ENCODE data around the gene SLC22A15.
A peak's percentile ranks its signal among the peaks of the same experiment; 100 is the strongest.

The SLC22A15 gene

GRCh38 chr1:115987623-115988022 is 11.3 kb downstream of the SLC22A15 start (continued):
- TF ChIP-seq ZNF76 (tag by site-specific recombination; IDR thresholded peaks at IDR 0.05; ENCODE audit: borderline replicate concordance, low read depth) (no peak), ZNF792 (tag by site-specific recombination; IDR thresholded peaks at IDR 0.05) (no peak), ZNF266 (tag by site-specific recombination; IDR thresholded peaks at IDR 0.05; ENCODE audit: low read depth) (no peak), OSR2 (tag by site-specific recombination; IDR thresholded peaks at IDR 0.05) (peak; percentile 23; the same call in 1 of the 2 replicates), SETDB1 (IDR thresholded peaks at IDR 0.05; ENCODE audit: insufficient read length, low read length) (no peak), ZNF366 (tag by site-specific recombination; conservative IDR thresholded peaks at IDR 0.05) (0 out of 2 replicates have a peak, but pooled peaks have one; percentile 15), ZBTB20 (tag by site-specific recombination; IDR thresholded peaks at IDR 0.05) (no peak), ZNF138 (tag by site-specific recombination; IDR thresholded peaks at IDR 0.05; ENCODE audit: borderline replicate concordance) (no peak)
- TF ChIP-seq, protein P1, sequence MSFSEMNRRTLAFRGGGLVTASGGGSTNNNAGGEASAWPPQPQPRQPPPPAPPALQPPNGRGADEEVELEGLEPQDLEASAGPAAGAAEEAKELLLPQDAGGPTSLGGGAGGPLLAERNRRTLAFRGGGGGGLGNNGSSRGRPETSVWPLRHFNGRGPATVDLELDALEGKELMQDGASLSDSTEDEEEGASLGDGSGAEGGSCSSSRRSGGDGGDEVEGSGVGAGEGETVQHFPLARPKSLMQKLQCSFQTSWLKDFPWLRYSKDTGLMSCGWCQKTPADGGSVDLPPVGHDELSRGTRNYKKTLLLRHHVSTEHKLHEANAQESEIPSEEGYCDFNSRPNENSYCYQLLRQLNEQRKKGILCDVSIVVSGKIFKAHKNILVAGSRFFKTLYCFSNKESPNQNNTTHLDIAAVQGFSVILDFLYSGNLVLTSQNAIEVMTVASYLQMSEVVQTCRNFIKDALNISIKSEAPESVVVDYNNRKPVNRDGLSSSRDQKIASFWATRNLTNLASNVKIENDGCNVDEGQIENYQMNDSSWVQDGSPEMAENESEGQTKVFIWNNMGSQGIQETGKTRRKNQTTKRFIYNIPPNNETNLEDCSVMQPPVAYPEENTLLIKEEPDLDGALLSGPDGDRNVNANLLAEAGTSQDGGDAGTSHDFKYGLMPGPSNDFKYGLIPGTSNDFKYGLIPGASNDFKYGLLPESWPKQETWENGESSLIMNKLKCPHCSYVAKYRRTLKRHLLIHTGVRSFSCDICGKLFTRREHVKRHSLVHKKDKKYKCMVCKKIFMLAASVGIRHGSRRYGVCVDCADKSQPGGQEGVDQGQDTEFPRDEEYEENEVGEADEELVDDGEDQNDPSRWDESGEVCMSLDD (tag by site-specific recombination; IDR thresholded peaks at IDR 0.05): no peak

DNA sequence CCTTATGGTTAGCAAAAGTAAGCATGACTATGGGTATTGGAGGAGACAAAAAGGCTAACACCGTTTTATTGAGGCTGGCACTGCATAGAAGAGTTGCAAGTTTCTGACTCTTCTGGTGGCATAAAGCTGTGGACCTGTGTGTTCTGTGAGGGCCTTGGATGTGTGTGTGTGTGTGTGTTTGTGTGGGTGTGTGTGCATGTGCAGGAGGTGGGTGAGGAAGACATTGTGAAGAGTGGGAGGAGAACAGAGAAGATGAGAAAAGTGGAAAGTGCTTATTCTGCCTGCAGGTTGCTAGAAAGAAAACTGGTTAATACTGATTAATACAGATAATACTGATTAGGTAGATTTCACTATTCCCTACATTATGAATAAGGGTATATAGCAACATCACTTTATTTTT is 12.6 kb downstream of the SLC22A15 start:
- no peaks in the 10 kb centered on the region for H3K9me3 ChIP-seq (ENCODE audit: control insufficient read depth, insufficient read depth, low read depth, low read length)
- no peak overlapping the region for H3K27ac ChIP-seq (ENCODE audit: extremely low read depth, low read depth, low read length)
- no peaks in the 10 kb centered on the region for H3K4me1 ChIP-seq (ENCODE audit: control insufficient read depth, insufficient read depth, low read length)
- CTCF ChIA-PET: interaction anchor here (1.0 to 4.5 kb wide), 2 partner anchors 8 to 185 kb away, joined by 3 to 38 read pairs; no protein-coding TSS in a partner anchor
- TF ChIP-seq YY1 (tag by site-specific recombination; IDR thresholded peaks at IDR 0.05): no peak
- TF ChIP-seq ZFHX2 (tag by site-specific recombination; conservative IDR thresholded peaks at IDR 0.05): peak; percentile 97
- TF ChIP-seq ZNF169 (tag by site-specific recombination; IDR thresholded peaks at IDR 0.05): no peak
- peak; percentile 97 for TF ChIP-seq EGR2 (tag by site-specific recombination; IDR thresholded peaks at IDR 0.05; ENCODE audit: low read depth)
- TF ChIP-seq, protein P2, sequence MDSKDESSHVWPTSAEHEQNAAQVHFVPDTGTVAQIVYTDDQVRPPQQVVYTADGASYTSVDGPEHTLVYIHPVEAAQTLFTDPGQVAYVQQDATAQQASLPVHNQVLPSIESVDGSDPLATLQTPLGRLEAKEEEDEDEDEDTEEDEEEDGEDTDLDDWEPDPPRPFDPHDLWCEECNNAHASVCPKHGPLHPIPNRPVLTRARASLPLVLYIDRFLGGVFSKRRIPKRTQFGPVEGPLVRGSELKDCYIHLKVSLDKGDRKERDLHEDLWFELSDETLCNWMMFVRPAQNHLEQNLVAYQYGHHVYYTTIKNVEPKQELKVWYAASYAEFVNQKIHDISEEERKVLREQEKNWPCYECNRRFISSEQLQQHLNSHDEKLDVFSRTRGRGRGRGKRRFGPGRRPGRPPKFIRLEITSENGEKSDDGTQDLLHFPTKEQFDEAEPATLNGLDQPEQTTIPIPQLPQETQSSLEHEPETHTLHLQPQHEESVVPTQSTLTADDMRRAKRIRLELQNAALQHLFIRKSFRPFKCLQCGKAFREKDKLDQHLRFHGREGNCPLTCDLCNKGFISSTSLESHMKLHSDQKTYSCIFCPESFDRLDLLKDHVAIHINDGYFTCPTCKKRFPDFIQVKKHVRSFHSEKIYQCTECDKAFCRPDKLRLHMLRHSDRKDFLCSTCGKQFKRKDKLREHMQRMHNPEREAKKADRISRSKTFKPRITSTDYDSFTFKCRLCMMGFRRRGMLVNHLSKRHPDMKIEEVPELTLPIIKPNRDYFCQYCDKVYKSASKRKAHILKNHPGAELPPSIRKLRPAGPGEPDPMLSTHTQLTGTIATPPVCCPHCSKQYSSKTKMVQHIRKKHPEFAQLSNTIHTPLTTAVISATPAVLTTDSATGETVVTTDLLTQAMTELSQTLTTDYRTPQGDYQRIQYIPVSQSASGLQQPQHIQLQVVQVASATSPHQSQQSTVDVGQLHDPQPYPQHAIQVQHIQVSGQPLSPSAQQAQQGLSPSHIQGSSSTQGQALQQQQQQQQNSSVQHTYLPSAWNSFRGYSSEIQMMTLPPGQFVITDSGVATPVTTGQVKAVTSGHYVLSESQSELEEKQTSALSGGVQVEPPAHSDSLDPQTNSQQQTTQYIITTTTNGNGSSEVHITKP (tag by site-specific recombination; IDR thresholded peaks at IDR 0.05): no peak
- POLR2A ChIA-PET: no interaction called here
- H3K4me3 ChIP-seq (ENCODE audit: low read depth, low read length): no peak overlapping the region
- peaks cover 0 to 20% of the 10 kb centered on the region in 2 experiments; a peak in 1 of 3 replicates for H3K36me3 ChIP-seq (ENCODE audit: control insufficient read depth in 2 of 2, insufficient read depth in 1 of 2, low read length in 2 of 2)

DNA sequence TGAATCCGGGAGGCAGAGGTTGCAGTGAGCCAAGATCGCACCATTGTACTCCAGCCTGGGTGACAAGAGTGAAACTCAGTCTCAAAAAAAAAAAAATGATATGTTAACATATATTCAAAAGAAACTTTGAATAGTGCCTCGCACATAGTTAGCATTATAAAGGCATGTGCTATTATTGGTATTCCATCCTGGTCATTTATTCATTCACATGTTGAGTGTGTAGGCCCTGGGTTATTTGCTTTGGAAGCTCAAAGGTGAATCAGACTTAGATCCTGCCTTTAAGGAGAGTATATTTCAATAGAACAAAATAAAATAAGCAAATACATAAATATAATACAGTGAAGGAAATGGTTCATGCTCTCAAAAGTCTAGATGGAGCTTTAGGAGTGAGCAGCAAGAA is 13.4 kb downstream of the SLC22A15 start:
- H3K9me3 ChIP-seq (ENCODE audit: control insufficient read depth, insufficient read depth, low read depth, low read length): no peaks in the 10 kb centered on the region
- no peaks in the 10 kb centered on the region for H3K4me1 ChIP-seq (ENCODE audit: control insufficient read depth, insufficient read depth, low read length)
- H3K4me3 ChIP-seq (ENCODE audit: low read depth, low read length): no peak overlapping the region
- POLR2A ChIA-PET: interaction anchor here (0.6 kb wide), 1 partner anchor 174 kb away, joined by 3 read pairs; no protein-coding TSS in a partner anchor
- H3K36me3 ChIP-seq (ENCODE audit: control insufficient read depth in 2 of 2, insufficient read depth in 1 of 2, low read length in 2 of 2): peaks cover 0 to 24% of the 10 kb centered on the region in 2 experiments; a peak in 1 of 3 replicates
- no peak overlapping the region for H3K27ac ChIP-seq (ENCODE audit: extremely low read depth, low read depth, low read length)
- CTCF ChIA-PET: interaction anchor here (0.7 to 4.5 kb wide), 3 partner anchors 8 to 394 kb away, joined by 3 to 38 read pairs (median 4); no protein-coding TSS in a partner anchor
- TF ChIP-seq, protein P3, sequence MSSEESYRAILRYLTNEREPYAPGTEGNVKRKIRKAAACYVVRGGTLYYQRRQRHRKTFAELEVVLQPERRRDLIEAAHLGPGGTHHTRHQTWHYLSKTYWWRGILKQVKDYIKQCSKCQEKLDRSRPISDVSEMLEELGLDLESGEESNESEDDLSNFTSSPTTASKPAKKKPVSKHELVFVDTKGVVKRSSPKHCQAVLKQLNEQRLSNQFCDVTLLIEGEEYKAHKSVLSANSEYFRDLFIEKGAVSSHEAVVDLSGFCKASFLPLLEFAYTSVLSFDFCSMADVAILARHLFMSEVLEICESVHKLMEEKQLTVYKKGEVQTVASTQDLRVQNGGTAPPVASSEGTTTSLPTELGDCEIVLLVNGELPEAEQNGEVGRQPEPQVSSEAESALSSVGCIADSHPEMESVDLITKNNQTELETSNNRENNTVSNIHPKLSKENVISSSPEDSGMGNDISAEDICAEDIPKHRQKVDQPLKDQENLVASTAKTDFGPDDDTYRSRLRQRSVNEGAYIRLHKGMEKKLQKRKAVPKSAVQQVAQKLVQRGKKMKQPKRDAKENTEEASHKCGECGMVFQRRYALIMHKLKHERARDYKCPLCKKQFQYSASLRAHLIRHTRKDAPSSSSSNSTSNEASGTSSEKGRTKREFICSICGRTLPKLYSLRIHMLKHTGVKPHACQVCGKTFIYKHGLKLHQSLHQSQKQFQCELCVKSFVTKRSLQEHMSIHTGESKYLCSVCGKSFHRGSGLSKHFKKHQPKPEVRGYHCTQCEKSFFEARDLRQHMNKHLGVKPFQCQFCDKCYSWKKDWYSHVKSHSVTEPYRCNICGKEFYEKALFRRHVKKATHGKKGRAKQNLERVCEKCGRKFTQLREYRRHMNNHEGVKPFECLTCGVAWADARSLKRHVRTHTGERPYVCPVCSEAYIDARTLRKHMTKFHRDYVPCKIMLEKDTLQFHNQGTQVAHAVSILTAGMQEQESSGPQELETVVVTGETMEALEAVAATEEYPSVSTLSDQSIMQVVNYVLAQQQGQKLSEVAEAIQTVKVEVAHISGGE (tag by site-specific recombination; conservative IDR thresholded peaks at IDR 0.05; ENCODE audit: low read depth): no peak
- TF ChIP-seq ZNF660 (tag by site-specific recombination; IDR thresholded peaks at IDR 0.05): no peak
- no peak for TF ChIP-seq ZNF350 (tag by site-specific recombination; IDR thresholded peaks at IDR 0.05)
- no peak for TF ChIP-seq ZNF571 (tag by site-specific recombination; IDR thresholded peaks at IDR 0.05)
- TF ChIP-seq ZNF157 (tag by site-specific recombination; IDR thresholded peaks at IDR 0.05): no peak
- TF ChIP-seq ZBTB17 (tag by site-specific recombination; IDR thresholded peaks at IDR 0.05): no peak
- no peak for TF ChIP-seq ZNF664 (tag by site-specific recombination; IDR thresholded peaks at IDR 0.05)
- no peak for TF ChIP-seq ZFP3 (tag by site-specific recombination; IDR thresholded peaks at IDR 0.05; ENCODE audit: low read depth)
- TF ChIP-seq ZNF521 (tag by site-specific recombination; IDR thresholded peaks at IDR 0.05): no peak
- TF ChIP-seq ZNF621 (tag by site-specific recombination; IDR thresholded peaks at IDR 0.05): no peak
- no peak for TF ChIP-seq ZNF837 (tag by site-specific recombination; IDR thresholded peaks at IDR 0.05)
- no peak for TF ChIP-seq ZNF221 (tag by site-specific recombination; IDR thresholded peaks at IDR 0.05; ENCODE audit: borderline replicate concordance)
